ENCODE results near the gene ACTRT3. TPM values are rescaled to one million over a fixed set of nuclear protein-coding genes. Genes with fewer than 3 reads are reported as not detected.

Gene ACTRT3
- total RNA-seq, 1 experiment from 2014 or later = 2.3 TPM

- CTCF ChIA-PET = no interaction called here
- TF ChIP-seq EZH2 (IDR thresholded peaks at IDR 0.05; ENCODE audit: borderline replicate concordance, low read depth, low read length, poor library complexity, severe bottlenecking) = no peak
- TF ChIP-seq, protein P1, sequence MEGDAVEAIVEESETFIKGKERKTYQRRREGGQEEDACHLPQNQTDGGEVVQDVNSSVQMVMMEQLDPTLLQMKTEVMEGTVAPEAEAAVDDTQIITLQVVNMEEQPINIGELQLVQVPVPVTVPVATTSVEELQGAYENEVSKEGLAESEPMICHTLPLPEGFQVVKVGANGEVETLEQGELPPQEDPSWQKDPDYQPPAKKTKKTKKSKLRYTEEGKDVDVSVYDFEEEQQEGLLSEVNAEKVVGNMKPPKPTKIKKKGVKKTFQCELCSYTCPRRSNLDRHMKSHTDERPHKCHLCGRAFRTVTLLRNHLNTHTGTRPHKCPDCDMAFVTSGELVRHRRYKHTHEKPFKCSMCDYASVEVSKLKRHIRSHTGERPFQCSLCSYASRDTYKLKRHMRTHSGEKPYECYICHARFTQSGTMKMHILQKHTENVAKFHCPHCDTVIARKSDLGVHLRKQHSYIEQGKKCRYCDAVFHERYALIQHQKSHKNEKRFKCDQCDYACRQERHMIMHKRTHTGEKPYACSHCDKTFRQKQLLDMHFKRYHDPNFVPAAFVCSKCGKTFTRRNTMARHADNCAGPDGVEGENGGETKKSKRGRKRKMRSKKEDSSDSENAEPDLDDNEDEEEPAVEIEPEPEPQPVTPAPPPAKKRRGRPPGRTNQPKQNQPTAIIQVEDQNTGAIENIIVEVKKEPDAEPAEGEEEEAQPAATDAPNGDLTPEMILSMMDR (conservative IDR thresholded peaks at IDR 0.05; ENCODE audit: low read depth, low read length) = no peak
- H3K4me1 ChIP-seq (ENCODE audit: insufficient read depth, low read length, poor library complexity, severe bottlenecking) = no peaks in the 10 kb centered on the region
- H3K4me3 ChIP-seq (ENCODE audit: low read depth, low read length, poor library complexity, severe bottlenecking) = no peak overlapping the region
- POLR2A ChIA-PET (ENCODE audit: low non-redundant PET) = no interaction called here
- no TSS peak for BruUV-seq (replicated peaks)
- H3K36me3 ChIP-seq (ENCODE audit: insufficient read depth, low read length, poor library complexity, severe bottlenecking) = peaks cover 97% of the 10 kb centered on the region
- H3K27ac ChIP-seq (ENCODE audit: low read depth, low read length, poor library complexity, severe bottlenecking) = no peak overlapping the region
- intact Hi-C loops (cut with micrococcal nuclease; ENCODE audit: unreplicated experiment) = no loop called here
- H3K27me3 ChIP-seq (replicated peaks; ENCODE audit: insufficient read depth, low read depth, low read length, poor library complexity) = no peaks in the 10 kb centered on the region
- H3K9me3 ChIP-seq (ENCODE audit: low read depth, low read length, poor library complexity, severe bottlenecking) = no peaks in the 10 kb centered on the region
- no peak for DNase-seq (ENCODE audit: low spot score)
Observed at GRCh38 chr3:169781209-169781855, 12.0 kb upstream of the ACTRT3 start.

DNA sequence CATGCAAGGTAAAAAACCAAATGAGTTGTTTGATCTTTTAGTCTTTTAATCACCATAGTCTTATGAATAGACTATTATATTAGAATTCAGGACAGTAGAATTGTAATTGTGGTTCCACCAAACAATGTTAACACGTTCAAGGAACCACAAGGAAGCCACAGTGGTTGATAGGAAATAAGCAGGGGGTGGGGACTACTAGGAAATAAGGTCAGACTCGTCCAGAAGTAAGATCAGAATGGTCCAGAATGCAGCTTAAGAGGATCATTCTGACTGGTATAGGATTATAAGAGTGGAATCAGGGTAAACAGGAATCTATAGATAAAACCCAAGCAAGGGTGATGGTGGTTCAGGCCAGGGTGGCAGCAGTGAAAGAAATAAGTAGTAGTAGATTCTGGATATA is 11.4 kb upstream of the ACTRT3 start:
- H3K27me3 ChIP-seq (replicated peaks; ENCODE audit: insufficient read depth, low read depth, low read length, poor library complexity) = no peaks in the 10 kb centered on the region
- H3K4me3 ChIP-seq (ENCODE audit: low read depth, low read length, poor library complexity, severe bottlenecking) = no peak overlapping the region
- ChIA-PET POLR2A (ENCODE audit: low non-redundant PET) (no interaction called here), CTCF (no interaction called here)
- BruUV-seq (replicated peaks) = no TSS peak
- H3K36me3 ChIP-seq (ENCODE audit: insufficient read depth, low read length, poor library complexity, severe bottlenecking) = peaks cover 97% of the 10 kb centered on the region
- TF ChIP-seq EZH2 (IDR thresholded peaks at IDR 0.05; ENCODE audit: borderline replicate concordance, low read depth, low read length, poor library complexity, severe bottlenecking) = no peak
- TF ChIP-seq, protein P1 (conservative IDR thresholded peaks at IDR 0.05; ENCODE audit: low read depth, low read length) = no peak
- no peak for DNase-seq (ENCODE audit: low spot score)
- no peak overlapping the region for H3K27ac ChIP-seq (ENCODE audit: low read depth, low read length, poor library complexity, severe bottlenecking)
- intact Hi-C loops (cut with micrococcal nuclease; ENCODE audit: unreplicated experiment) = no loop called here
- peaks cover under 1% of the 10 kb centered on the region for H3K4me1 ChIP-seq (ENCODE audit: insufficient read depth, low read length, poor library complexity, severe bottlenecking)
- no peaks in the 10 kb centered on the region for H3K9me3 ChIP-seq (ENCODE audit: low read depth, low read length, poor library complexity, severe bottlenecking)

DNA sequence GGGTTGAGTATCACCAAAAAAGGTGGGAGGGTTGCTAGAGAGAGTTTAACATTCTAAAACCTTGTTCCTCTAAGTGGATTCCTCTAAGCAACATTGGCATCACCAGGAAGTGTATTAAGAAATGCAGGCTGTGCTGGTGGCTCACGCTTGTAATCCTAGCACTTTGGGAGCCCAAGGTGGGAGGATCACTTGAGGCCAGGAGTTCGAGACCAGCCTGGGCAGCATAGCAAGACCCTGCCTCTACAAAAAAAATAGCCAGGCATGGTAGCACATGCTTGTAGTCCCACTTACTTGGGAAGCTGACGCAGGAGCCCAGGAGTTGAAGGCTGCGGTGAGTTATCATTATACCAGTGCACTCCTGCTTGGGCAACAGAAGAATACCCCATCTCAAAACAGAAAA is 8.5 kb upstream of the ACTRT3 start:
- Histone ChIP-seq H3K27ac (ENCODE audit: low read depth, low read length, poor library complexity, severe bottlenecking) (no peak overlapping the region), H3K27me3 (replicated peaks; ENCODE audit: insufficient read depth, low read depth, low read length, poor library complexity) (no peaks in the 10 kb centered on the region), H3K9me3 (ENCODE audit: low read depth, low read length, poor library complexity, severe bottlenecking) (no peaks in the 10 kb centered on the region), H3K36me3 (ENCODE audit: insufficient read depth, low read length, poor library complexity, severe bottlenecking) (peaks cover 80% of the 10 kb centered on the region), H3K4me1 (ENCODE audit: insufficient read depth, low read length, poor library complexity, severe bottlenecking) (peaks cover 18% of the 10 kb centered on the region), H3K4me3 (ENCODE audit: low read depth, low read length, poor library complexity, severe bottlenecking) (no peak overlapping the region)
- intact Hi-C loops (cut with micrococcal nuclease; ENCODE audit: unreplicated experiment) = no loop called here
- TF ChIP-seq, protein P1 (conservative IDR thresholded peaks at IDR 0.05; ENCODE audit: low read depth, low read length) = no peak
- TF ChIP-seq EZH2 (IDR thresholded peaks at IDR 0.05; ENCODE audit: borderline replicate concordance, low read depth, low read length, poor library complexity, severe bottlenecking) = no peak
- ChIA-PET CTCF (no interaction called here), POLR2A (ENCODE audit: low non-redundant PET) (no interaction called here)
- DNase-seq (ENCODE audit: low spot score) = no peak
- no TSS peak for BruUV-seq (replicated peaks)

Data from A673 (cell line).